ENCODE measurements around the gene SIRT1. TPM values are rescaled to one million over a fixed set of nuclear protein-coding genes. Genes with fewer than 3 reads are reported as not detected.
"Not testable (repeated sequence)": the region's sequence is repeated elsewhere in the genome, so short reads cannot be mapped to it uniquely, and the experiment has no call there.

SIRT1 gene
- polyA plus RNA-seq, 3 donors = 4.4 to 8.4 (median 8.3) TPM

DNA sequence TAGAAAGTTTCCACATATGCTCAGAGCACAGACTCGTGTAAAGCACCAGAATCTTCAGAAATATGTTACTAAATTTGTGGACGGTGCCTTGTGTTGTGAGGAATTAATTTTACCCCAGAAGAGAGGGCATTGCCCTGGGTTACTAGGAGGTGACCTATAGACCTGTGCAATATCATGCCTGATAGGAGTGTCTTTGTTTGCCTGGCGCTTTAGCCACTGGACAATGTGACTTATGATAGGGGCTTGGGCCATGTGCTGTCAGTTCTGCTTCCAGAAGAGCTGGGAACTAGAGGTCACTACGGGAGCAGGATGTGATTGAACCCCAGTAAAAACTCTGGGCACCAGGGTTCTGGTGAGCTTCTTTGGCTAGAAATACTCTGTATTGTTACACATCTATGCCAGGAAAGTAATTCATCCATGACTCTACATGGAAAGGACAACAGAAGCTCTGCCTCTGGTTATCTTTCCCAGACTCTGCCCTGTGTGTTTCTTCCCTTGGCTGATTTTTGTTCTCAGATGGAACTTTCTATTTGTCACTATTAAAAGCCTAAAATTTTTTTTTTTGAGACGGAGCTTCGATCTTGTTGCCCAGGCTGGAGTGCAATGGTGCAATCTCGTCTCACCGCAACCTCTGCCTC, 75.5 kb downstream of the SIRT1 start:
- H4K20me1 ChIP-seq (ENCODE audit: insufficient read depth, low read length) = no peaks in the 10 kb centered on the region
- H3K27ac Mint-ChIP-seq = no peak overlapping the region
- H2AFZ ChIP-seq (ENCODE audit: insufficient read depth, low read depth, low read length, poor library complexity, severe bottlenecking) = no peak overlapping the region
- no peaks in the 10 kb centered on the region for H3K27me3 Mint-ChIP-seq (ENCODE audit: low read depth in 3 of 3)
- TF ChIP-seq, protein P1, sequence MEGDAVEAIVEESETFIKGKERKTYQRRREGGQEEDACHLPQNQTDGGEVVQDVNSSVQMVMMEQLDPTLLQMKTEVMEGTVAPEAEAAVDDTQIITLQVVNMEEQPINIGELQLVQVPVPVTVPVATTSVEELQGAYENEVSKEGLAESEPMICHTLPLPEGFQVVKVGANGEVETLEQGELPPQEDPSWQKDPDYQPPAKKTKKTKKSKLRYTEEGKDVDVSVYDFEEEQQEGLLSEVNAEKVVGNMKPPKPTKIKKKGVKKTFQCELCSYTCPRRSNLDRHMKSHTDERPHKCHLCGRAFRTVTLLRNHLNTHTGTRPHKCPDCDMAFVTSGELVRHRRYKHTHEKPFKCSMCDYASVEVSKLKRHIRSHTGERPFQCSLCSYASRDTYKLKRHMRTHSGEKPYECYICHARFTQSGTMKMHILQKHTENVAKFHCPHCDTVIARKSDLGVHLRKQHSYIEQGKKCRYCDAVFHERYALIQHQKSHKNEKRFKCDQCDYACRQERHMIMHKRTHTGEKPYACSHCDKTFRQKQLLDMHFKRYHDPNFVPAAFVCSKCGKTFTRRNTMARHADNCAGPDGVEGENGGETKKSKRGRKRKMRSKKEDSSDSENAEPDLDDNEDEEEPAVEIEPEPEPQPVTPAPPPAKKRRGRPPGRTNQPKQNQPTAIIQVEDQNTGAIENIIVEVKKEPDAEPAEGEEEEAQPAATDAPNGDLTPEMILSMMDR (IDR thresholded peaks at IDR 0.05) = no peak
- peaks cover 20 to 51% of the 10 kb centered on the region in 2 donors for H3K36me3 ChIP-seq (replicated peaks in 1 of 2; ENCODE audit: control insufficient read depth in 1 of 2, insufficient read depth in 2 of 2, low read length in 2 of 2)
- no peaks in the 10 kb centered on the region for H3K9me3 ChIP-seq (replicated peaks in 1 of 2; ENCODE audit: control insufficient read depth in 1 of 2, insufficient read depth in 1 of 2, low read length in 2 of 2)
- intact Hi-C loops (cut with micrococcal nuclease) = no loop called here
- H3K27me3 ChIP-seq (ENCODE audit: control insufficient read depth in 2 of 2, insufficient read depth in 2 of 2, low read length in 2 of 2) = no peaks in the 10 kb centered on the region
- H3K4me1 Mint-ChIP-seq = no peaks in the 10 kb centered on the region
- H3K4me1 ChIP-seq (ENCODE audit: control insufficient read depth in 1 of 2, insufficient read depth in 2 of 2, low read length in 2 of 2) = no peaks in the 10 kb centered on the region
- H3K79me2 ChIP-seq (ENCODE audit: insufficient read depth, low read length) = no peaks in the 10 kb centered on the region
- H3K4me2 ChIP-seq (replicated peaks; ENCODE audit: extremely low read depth, low read length, poor library complexity, severe bottlenecking) = no peak overlapping the region
- no peaks in the 10 kb centered on the region for H3K9me3 Mint-ChIP-seq
- H3K4me3 ChIP-seq (replicated peaks in 1 of 3; ENCODE audit: low read depth in 2 of 3, low read length in 3 of 3) = no peak overlapping the region
- DNase-seq = no peak
- H3K9ac ChIP-seq (ENCODE audit: insufficient read depth, low read length, poor library complexity, severe bottlenecking) = no peak overlapping the region
- WGBS (ENCODE audit: insufficient coverage) = 100% methylated on average over 3 of the region's 8 CpGs
- no peak overlapping the region for H3K27ac ChIP-seq (ENCODE audit: low read depth in 1 of 2, low read length in 2 of 2)
- peaks cover 35 to 43% of the 10 kb centered on the region in 2 donors for H3K36me3 Mint-ChIP-seq
- no peak overlapping the region for H3K4me3 Mint-ChIP-seq

DNA sequence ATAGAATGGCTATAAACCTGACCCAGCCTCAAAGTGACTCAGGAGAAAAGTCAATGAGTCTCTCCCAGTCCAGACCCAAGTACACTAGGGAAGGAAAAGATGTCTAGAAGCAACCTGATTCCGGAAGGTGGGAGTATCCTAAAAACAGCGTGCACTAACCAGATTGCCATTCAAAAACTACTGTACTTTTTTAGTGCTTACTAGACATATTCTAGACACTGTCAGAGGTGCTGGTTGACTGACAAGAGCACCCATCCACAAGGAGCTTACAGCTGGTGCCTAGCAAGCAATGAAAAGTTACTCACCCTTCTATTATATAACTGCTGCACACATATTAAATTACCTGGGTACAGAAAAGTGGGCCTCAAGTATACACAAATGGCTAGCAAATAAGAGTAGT, 81.0 kb downstream of the SIRT1 start:
- H3K9me3 Mint-ChIP-seq = peaks cover 0 to 4% (median 0%) of the 10 kb centered on the region in 7 donors
- no peak overlapping the region for H3K27ac Mint-ChIP-seq
- Histone ChIP-seq H3K4me3 (replicated peaks in 1 of 3; ENCODE audit: low read depth in 2 of 3, low read length in 3 of 3) (no peak overlapping the region), H4K20me1 (ENCODE audit: insufficient read depth, low read length) (peaks cover 3% of the 10 kb centered on the region), H3K27me3 (ENCODE audit: control insufficient read depth in 2 of 2, insufficient read depth in 2 of 2, low read length in 2 of 2) (no peaks in the 10 kb centered on the region), H3K4me2 (replicated peaks; ENCODE audit: extremely low read depth, low read length, poor library complexity, severe bottlenecking) (no peak overlapping the region), H3K36me3 (replicated peaks in 1 of 2; ENCODE audit: control insufficient read depth in 1 of 2, insufficient read depth in 2 of 2, low read length in 2 of 2) (peaks cover 41 to 80% of the 10 kb centered on the region in 2 donors), H3K4me1 (ENCODE audit: control insufficient read depth in 1 of 2, insufficient read depth in 2 of 2, low read length in 2 of 2) (no peaks in the 10 kb centered on the region), H3K9me3 (replicated peaks in 1 of 2; ENCODE audit: control insufficient read depth in 1 of 2, insufficient read depth in 1 of 2, low read length in 2 of 2) (no peaks in the 10 kb centered on the region), H2AFZ (ENCODE audit: insufficient read depth, low read depth, low read length, poor library complexity, severe bottlenecking) (no peak overlapping the region), H3K27ac (ENCODE audit: low read depth in 1 of 2, low read length in 2 of 2) (no peak overlapping the region), H3K79me2 (ENCODE audit: insufficient read depth, low read length) (no peaks in the 10 kb centered on the region), H3K9ac (ENCODE audit: insufficient read depth, low read length, poor library complexity, severe bottlenecking) (no peak overlapping the region)
- no peak for DNase-seq
- WGBS (ENCODE audit: insufficient coverage) = 100% methylated on average over 2 of the region's 2 CpGs
- intact Hi-C loops (cut with micrococcal nuclease) = no loop called here
- peaks cover 0 to 3% (median 0%) of the 10 kb centered on the region in 3 donors for H3K27me3 Mint-ChIP-seq (ENCODE audit: low read depth in 3 of 3)
- TF ChIP-seq, protein P1 (IDR thresholded peaks at IDR 0.05) = no peak
- H3K4me1 Mint-ChIP-seq = peaks cover 5% of the 10 kb centered on the region
- H3K4me3 Mint-ChIP-seq = no peak overlapping the region
- peaks cover 61 to 78% of the 10 kb centered on the region in 2 donors for H3K36me3 Mint-ChIP-seq

DNA sequence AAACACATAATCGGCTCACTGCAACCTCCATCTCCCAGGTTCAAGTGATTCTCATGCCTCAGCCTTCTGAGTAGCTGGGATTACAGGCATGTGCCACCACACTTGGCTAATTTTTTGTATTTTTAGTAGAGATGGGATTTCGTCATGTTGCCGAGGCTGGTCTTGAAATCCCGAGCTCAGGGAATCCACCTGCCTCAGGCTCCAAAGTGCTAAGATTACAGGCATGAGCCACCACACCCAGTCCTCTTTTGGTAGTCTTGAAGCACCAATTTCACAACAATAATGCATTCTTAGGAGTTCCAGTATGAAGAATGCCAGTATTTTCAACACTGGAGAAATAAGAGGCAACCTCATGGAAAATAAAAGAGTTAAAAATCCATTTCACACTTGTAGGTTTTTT, 81.6 kb downstream of the SIRT1 start:
- H3K4me3 ChIP-seq (replicated peaks in 1 of 3; ENCODE audit: low read depth in 2 of 3, low read length in 3 of 3); H3K4me1 Mint-ChIP-seq; H3K4me2 ChIP-seq (replicated peaks; ENCODE audit: extremely low read depth, low read length, poor library complexity, severe bottlenecking); H2AFZ ChIP-seq (ENCODE audit: insufficient read depth, low read depth, low read length, poor library complexity, severe bottlenecking); H3K27ac ChIP-seq (ENCODE audit: low read depth in 1 of 2, low read length in 2 of 2); H4K20me1 ChIP-seq (ENCODE audit: insufficient read depth, low read length); H3K27me3 ChIP-seq (ENCODE audit: control insufficient read depth in 2 of 2, insufficient read depth in 2 of 2, low read length in 2 of 2); H3K4me1 ChIP-seq (ENCODE audit: control insufficient read depth in 1 of 2, insufficient read depth in 2 of 2, low read length in 2 of 2); H3K27me3 Mint-ChIP-seq (ENCODE audit: low read depth in 3 of 3); H3K4me3 Mint-ChIP-seq; H3K9ac ChIP-seq (ENCODE audit: insufficient read depth, low read length, poor library complexity, severe bottlenecking); H3K79me2 ChIP-seq (ENCODE audit: insufficient read depth, low read length); intact Hi-C loops (cut with micrococcal nuclease); H3K27ac Mint-ChIP-seq; DNase-seq; H3K9me3 ChIP-seq (replicated peaks in 1 of 2; ENCODE audit: control insufficient read depth in 1 of 2, insufficient read depth in 1 of 2, low read length in 2 of 2); H3K9me3 Mint-ChIP-seq: not testable (repeated sequence)
- peaks cover 41 to 80% of the 10 kb centered on the region in 2 donors for H3K36me3 ChIP-seq (replicated peaks in 1 of 2; ENCODE audit: control insufficient read depth in 1 of 2, insufficient read depth in 2 of 2, low read length in 2 of 2)
- WGBS (ENCODE audit: insufficient coverage) = no CpG with 5 or more reads among the region's 4 CpGs
- peaks cover 58 to 75% of the 10 kb centered on the region in 2 donors for H3K36me3 Mint-ChIP-seq

Data from CD14-positive monocyte (primary cell).